Measurements from ENCODE around the gene OR7D2. TPM values are rescaled to one million over a fixed set of nuclear protein-coding genes. Genes with fewer than 3 reads are reported as not detected.

The OR7D2 gene
- total and polyA plus RNA-seq, 2 experiments from 2014 or later, result not detected

DNA sequence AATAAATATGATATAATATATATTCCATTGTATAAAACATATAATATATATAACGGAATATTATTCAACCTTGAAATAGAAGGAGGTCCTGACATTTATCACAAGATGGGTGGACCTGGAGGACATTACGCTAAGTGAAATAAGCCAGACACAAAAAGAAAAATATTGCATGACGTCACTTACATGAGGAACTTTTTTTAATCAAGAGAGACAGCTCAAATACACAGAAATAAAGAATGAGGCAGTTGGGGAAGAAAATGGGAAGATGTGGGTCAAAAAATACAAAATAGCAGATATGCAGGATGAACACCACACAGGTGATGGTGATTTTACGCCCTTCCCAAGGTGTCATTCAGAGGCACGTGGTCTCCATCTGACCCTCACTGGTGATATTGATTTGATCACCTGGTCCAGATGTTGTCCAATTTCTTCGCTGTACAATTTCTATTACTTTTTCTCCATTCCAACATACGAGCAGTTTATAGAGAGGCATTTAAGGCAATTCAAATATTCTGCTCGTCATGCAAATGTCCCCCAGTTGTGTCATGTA, 39.1 kb upstream of the OR7D2 start:
- DNase-seq (ENCODE audit: low spot score) (no peak), ATAC-seq (no peak)
- H3K79me2 ChIP-seq (replicated peaks; ENCODE audit: insufficient read depth), result peaks cover 45% of the 10 kb centered on the region
- Mint-ChIP-seq H3K27me3 (ENCODE audit: insufficient read depth, low read depth, poor library complexity) (peaks cover 5% of the 10 kb centered on the region), H3K36me3 (ENCODE audit: low read depth) (peaks cover 37% of the 10 kb centered on the region), H3K4me1 (peaks cover 6% of the 10 kb centered on the region; the same call in 1 of the 3 replicates), H3K4me3 (peak overlapping the region; percentile 99), H3K27ac (peak overlapping the region; percentile 99; the same call in 1 of the 2 replicates), H3K9me3 (peaks cover 27% of the 10 kb centered on the region)
- no peaks in the 10 kb centered on the region for H3F3A ChIP-seq (replicated peaks; ENCODE audit: low read depth)
- H2AFZ ChIP-seq, result peak overlapping the region; percentile 100
- peak overlapping the region; percentile 91 for H3K4me3 ChIP-seq
- H3K9me2 ChIP-seq (ENCODE audit: insufficient read depth), result no peaks in the 10 kb centered on the region
- no peaks in the 10 kb centered on the region for H3K36me3 ChIP-seq (ENCODE audit: insufficient read depth)
- peak overlapping the region; percentile 81 for H3K4me2 ChIP-seq
- H3K27ac ChIP-seq (ENCODE audit: low read depth), result no peak overlapping the region
- TF ChIP-seq, protein P1, sequence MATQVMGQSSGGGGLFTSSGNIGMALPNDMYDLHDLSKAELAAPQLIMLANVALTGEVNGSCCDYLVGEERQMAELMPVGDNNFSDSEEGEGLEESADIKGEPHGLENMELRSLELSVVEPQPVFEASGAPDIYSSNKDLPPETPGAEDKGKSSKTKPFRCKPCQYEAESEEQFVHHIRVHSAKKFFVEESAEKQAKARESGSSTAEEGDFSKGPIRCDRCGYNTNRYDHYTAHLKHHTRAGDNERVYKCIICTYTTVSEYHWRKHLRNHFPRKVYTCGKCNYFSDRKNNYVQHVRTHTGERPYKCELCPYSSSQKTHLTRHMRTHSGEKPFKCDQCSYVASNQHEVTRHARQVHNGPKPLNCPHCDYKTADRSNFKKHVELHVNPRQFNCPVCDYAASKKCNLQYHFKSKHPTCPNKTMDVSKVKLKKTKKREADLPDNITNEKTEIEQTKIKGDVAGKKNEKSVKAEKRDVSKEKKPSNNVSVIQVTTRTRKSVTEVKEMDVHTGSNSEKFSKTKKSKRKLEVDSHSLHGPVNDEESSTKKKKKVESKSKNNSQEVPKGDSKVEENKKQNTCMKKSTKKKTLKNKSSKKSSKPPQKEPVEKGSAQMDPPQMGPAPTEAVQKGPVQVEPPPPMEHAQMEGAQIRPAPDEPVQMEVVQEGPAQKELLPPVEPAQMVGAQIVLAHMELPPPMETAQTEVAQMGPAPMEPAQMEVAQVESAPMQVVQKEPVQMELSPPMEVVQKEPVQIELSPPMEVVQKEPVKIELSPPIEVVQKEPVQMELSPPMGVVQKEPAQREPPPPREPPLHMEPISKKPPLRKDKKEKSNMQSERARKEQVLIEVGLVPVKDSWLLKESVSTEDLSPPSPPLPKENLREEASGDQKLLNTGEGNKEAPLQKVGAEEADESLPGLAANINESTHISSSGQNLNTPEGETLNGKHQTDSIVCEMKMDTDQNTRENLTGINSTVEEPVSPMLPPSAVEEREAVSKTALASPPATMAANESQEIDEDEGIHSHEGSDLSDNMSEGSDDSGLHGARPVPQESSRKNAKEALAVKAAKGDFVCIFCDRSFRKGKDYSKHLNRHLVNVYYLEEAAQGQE (IDR thresholded peaks at IDR 0.05; ENCODE audit: unreplicated experiment), result no peak
- no peak for TF ChIP-seq ZNF114 (CRISPR knock-in tag; IDR thresholded peaks at IDR 0.05)
- TF ChIP-seq EZH2 (IDR thresholded peaks at IDR 0.05; ENCODE audit: low read depth, unreplicated experiment), result no peak
- TF ChIP-seq, protein P2, sequence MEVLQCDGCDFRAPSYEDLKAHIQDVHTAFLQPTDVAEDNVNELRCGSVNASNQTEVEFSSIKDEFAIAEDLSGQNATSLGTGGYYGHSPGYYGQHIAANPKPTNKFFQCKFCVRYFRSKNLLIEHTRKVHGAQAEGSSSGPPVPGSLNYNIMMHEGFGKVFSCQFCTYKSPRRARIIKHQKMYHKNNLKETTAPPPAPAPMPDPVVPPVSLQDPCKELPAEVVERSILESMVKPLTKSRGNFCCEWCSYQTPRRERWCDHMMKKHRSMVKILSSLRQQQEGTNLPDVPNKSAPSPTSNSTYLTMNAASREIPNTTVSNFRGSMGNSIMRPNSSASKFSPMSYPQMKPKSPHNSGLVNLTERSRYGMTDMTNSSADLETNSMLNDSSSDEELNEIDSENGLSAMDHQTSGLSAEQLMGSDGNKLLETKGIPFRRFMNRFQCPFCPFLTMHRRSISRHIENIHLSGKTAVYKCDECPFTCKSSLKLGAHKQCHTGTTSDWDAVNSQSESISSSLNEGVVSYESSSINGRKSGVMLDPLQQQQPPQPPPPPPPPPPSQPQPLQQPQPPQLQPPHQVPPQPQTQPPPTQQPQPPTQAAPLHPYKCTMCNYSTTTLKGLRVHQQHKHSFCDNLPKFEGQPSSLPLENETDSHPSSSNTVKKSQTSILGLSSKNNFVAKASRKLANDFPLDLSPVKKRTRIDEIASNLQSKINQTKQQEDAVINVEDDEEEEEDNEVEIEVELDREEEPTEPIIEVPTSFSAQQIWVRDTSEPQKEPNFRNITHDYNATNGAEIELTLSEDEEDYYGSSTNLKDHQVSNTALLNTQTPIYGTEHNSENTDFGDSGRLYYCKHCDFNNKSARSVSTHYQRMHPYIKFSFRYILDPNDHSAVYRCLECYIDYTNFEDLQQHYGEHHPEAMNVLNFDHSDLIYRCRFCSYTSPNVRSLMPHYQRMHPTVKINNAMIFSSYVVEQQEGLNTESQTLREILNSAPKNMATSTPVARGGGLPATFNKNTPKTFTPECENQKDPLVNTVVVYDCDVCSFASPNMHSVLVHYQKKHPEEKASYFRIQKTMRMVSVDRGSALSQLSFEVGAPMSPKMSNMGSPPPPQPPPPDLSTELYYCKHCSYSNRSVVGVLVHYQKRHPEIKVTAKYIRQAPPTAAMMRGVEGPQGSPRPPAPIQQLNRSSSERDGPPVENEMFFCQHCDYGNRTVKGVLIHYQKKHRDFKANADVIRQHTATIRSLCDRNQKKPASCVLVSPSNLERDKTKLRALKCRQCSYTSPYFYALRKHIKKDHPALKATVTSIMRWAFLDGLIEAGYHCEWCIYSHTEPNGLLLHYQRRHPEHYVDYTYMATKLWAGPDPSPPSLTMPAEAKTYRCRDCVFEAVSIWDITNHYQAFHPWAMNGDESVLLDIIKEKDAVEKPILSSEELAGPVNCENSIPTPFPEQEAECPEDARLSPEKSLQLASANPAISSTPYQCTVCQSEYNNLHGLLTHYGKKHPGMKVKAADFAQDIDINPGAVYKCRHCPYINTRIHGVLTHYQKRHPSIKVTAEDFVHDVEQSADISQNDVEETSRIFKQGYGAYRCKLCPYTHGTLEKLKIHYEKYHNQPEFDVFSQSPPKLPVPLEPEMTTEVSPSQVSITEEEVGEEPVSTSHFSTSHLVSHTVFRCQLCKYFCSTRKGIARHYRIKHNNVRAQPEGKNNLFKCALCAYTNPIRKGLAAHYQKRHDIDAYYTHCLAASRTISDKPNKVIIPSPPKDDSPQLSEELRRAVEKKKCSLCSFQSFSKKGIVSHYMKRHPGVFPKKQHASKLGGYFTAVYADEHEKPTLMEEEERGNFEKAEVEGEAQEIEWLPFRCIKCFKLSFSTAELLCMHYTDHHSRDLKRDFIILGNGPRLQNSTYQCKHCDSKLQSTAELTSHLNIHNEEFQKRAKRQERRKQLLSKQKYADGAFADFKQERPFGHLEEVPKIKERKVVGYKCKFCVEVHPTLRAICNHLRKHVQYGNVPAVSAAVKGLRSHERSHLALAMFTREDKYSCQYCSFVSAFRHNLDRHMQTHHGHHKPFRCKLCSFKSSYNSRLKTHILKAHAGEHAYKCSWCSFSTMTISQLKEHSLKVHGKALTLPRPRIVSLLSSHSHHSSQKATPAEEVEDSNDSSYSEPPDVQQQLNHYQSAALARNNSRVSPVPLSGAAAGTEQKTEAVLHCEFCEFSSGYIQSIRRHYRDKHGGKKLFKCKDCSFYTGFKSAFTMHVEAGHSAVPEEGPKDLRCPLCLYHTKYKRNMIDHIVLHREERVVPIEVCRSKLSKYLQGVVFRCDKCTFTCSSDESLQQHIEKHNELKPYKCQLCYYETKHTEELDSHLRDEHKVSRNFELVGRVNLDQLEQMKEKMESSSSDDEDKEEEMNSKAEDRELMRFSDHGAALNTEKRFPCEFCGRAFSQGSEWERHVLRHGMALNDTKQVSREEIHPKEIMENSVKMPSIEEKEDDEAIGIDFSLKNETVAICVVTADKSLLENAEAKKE (CRISPR knock-in tag; IDR thresholded peaks at IDR 0.05), result no peak
- TF ChIP-seq EZH2phosphoT487 (IDR thresholded peaks at IDR 0.05; ENCODE audit: unreplicated experiment), result no peak
- TF ChIP-seq, protein P3, sequence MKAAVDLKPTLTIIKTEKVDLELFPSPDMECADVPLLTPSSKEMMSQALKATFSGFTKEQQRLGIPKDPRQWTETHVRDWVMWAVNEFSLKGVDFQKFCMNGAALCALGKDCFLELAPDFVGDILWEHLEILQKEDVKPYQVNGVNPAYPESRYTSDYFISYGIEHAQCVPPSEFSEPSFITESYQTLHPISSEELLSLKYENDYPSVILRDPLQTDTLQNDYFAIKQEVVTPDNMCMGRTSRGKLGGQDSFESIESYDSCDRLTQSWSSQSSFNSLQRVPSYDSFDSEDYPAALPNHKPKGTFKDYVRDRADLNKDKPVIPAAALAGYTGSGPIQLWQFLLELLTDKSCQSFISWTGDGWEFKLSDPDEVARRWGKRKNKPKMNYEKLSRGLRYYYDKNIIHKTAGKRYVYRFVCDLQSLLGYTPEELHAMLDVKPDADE (IDR thresholded peaks at IDR 0.05), result no peak
- TF ChIP-seq STAT1 (IDR thresholded peaks at IDR 0.05; ENCODE audit: unreplicated experiment), result no peak
- TF ChIP-seq ZNF331 (CRISPR knock-in tag; IDR thresholded peaks at IDR 0.05; ENCODE audit: low read depth), result no peak
- no peak for TF ChIP-seq CREB1 (CRISPR knock-in tag; IDR thresholded peaks at IDR 0.05; ENCODE audit: low read depth)
- no peak for TF ChIP-seq JUNB (IDR thresholded peaks at IDR 0.05; ENCODE audit: unreplicated experiment)
- TF ChIP-seq POLR2AphosphoS5 (IDR thresholded peaks at IDR 0.05; ENCODE audit: low read depth), result no peak
- TF ChIP-seq NANOG (IDR thresholded peaks at IDR 0.05; ENCODE audit: borderline replicate concordance), result no peak
- TF ChIP-seq, protein P4, sequence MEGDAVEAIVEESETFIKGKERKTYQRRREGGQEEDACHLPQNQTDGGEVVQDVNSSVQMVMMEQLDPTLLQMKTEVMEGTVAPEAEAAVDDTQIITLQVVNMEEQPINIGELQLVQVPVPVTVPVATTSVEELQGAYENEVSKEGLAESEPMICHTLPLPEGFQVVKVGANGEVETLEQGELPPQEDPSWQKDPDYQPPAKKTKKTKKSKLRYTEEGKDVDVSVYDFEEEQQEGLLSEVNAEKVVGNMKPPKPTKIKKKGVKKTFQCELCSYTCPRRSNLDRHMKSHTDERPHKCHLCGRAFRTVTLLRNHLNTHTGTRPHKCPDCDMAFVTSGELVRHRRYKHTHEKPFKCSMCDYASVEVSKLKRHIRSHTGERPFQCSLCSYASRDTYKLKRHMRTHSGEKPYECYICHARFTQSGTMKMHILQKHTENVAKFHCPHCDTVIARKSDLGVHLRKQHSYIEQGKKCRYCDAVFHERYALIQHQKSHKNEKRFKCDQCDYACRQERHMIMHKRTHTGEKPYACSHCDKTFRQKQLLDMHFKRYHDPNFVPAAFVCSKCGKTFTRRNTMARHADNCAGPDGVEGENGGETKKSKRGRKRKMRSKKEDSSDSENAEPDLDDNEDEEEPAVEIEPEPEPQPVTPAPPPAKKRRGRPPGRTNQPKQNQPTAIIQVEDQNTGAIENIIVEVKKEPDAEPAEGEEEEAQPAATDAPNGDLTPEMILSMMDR (conservative IDR thresholded peaks at IDR 0.05; ENCODE audit: low read depth in 2 of 2), result no peak
- peaks cover 21% of the 10 kb centered on the region for H3K4me1 ChIP-seq (ENCODE audit: insufficient read depth)
- peaks cover 23% of the 10 kb centered on the region for H4K20me1 ChIP-seq (replicated peaks; ENCODE audit: insufficient read depth)
- H3K27me3 ChIP-seq (ENCODE audit: insufficient read depth), result no peaks in the 10 kb centered on the region
